Measurements from ENCODE around the gene ANKRD13B. TPM values are rescaled to one million over a fixed set of nuclear protein-coding genes. Genes with fewer than 3 reads are reported as not detected.

ANKRD13B gene
- total and polyA plus RNA-seq, 2 of the 13 experiments (the other 11 are each of a cell fraction or from before 2014, with no cell fraction given), result 1.7 to 1.8 TPM

GRCh38 chr17:29565643-29566472 is 27.1 kb upstream of the ANKRD13B start (continued):
- TF ChIP-seq, protein P1, sequence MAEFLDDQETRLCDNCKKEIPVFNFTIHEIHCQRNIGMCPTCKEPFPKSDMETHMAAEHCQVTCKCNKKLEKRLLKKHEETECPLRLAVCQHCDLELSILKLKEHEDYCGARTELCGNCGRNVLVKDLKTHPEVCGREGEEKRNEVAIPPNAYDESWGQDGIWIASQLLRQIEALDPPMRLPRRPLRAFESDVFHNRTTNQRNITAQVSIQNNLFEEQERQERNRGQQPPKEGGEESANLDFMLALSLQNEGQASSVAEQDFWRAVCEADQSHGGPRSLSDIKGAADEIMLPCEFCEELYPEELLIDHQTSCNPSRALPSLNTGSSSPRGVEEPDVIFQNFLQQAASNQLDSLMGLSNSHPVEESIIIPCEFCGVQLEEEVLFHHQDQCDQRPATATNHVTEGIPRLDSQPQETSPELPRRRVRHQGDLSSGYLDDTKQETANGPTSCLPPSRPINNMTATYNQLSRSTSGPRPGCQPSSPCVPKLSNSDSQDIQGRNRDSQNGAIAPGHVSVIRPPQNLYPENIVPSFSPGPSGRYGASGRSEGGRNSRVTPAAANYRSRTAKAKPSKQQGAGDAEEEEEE (CRISPR knock-in tag; IDR thresholded peaks at IDR 0.05; ENCODE audit: borderline replicate concordance), result no peak
- TF ChIP-seq ZNF709 (CRISPR knock-in tag; IDR thresholded peaks at IDR 0.05) (peak; percentile 77), MIXL1 (CRISPR knock-in tag; IDR thresholded peaks at IDR 0.05) (no peak), E2F2 (CRISPR knock-in tag; IDR thresholded peaks at IDR 0.05; ENCODE audit: borderline replicate concordance) (no peak), ZNF564 (CRISPR knock-in tag; IDR thresholded peaks at IDR 0.05) (peak; percentile 32; the same call in 1 of the 2 replicates), ZNF660 (CRISPR knock-in tag; IDR thresholded peaks at IDR 0.05; ENCODE audit: borderline replicate concordance, low read depth) (no peak), REL (CRISPR knock-in tag; conservative IDR thresholded peaks at IDR 0.05) (no peak), ARNT (IDR thresholded peaks at IDR 0.05) (no peak), ZFP36 (IDR thresholded peaks at IDR 0.05; ENCODE audit: borderline replicate concordance, low read depth, low read length, partially characterized antibody) (no peak), ZNF879 (CRISPR knock-in tag; IDR thresholded peaks at IDR 0.05) (no peak)
- TF ChIP-seq, protein P2, sequence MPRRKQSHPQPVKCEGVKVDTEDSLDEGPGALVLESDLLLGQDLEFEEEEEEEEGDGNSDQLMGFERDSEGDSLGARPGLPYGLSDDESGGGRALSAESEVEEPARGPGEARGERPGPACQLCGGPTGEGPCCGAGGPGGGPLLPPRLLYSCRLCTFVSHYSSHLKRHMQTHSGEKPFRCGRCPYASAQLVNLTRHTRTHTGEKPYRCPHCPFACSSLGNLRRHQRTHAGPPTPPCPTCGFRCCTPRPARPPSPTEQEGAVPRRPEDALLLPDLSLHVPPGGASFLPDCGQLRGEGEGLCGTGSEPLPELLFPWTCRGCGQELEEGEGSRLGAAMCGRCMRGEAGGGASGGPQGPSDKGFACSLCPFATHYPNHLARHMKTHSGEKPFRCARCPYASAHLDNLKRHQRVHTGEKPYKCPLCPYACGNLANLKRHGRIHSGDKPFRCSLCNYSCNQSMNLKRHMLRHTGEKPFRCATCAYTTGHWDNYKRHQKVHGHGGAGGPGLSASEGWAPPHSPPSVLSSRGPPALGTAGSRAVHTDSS (CRISPR knock-in tag; conservative IDR thresholded peaks at IDR 0.05), result no peak
- TF ChIP-seq, protein P3, sequence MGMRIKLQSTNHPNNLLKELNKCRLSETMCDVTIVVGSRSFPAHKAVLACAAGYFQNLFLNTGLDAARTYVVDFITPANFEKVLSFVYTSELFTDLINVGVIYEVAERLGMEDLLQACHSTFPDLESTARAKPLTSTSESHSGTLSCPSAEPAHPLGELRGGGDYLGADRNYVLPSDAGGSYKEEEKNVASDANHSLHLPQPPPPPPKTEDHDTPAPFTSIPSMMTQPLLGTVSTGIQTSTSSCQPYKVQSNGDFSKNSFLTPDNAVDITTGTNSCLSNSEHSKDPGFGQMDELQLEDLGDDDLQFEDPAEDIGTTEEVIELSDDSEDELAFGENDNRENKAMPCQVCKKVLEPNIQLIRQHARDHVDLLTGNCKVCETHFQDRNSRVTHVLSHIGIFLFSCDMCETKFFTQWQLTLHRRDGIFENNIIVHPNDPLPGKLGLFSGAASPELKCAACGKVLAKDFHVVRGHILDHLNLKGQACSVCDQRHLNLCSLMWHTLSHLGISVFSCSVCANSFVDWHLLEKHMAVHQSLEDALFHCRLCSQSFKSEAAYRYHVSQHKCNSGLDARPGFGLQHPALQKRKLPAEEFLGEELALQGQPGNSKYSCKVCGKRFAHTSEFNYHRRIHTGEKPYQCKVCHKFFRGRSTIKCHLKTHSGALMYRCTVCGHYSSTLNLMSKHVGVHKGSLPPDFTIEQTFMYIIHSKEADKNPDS (CRISPR knock-in tag; IDR thresholded peaks at IDR 0.05), result no peak; the same call in 1 of the 2 replicates
- TF ChIP-seq, protein P4, sequence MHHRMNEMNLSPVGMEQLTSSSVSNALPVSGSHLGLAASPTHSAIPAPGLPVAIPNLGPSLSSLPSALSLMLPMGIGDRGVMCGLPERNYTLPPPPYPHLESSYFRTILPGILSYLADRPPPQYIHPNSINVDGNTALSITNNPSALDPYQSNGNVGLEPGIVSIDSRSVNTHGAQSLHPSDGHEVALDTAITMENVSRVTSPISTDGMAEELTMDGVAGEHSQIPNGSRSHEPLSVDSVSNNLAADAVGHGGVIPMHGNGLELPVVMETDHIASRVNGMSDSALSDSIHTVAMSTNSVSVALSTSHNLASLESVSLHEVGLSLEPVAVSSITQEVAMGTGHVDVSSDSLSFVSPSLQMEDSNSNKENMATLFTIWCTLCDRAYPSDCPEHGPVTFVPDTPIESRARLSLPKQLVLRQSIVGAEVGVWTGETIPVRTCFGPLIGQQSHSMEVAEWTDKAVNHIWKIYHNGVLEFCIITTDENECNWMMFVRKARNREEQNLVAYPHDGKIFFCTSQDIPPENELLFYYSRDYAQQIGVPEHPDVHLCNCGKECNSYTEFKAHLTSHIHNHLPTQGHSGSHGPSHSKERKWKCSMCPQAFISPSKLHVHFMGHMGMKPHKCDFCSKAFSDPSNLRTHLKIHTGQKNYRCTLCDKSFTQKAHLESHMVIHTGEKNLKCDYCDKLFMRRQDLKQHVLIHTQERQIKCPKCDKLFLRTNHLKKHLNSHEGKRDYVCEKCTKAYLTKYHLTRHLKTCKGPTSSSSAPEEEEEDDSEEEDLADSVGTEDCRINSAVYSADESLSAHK (CRISPR knock-in tag; IDR thresholded peaks at IDR 0.05; ENCODE audit: borderline replicate concordance), result no peak

Measured in HepG2 (cell line).